GM04504 (cell line): ENCODE measurements around the gene WFDC12.

Source experiments
- DNase-seq: peaks from one replicate; pipeline ENCODE4 v3.0.0-alpha.2; 2012; ENCODE audit warnings: low read depth

Gene WFDC12

DNA sequence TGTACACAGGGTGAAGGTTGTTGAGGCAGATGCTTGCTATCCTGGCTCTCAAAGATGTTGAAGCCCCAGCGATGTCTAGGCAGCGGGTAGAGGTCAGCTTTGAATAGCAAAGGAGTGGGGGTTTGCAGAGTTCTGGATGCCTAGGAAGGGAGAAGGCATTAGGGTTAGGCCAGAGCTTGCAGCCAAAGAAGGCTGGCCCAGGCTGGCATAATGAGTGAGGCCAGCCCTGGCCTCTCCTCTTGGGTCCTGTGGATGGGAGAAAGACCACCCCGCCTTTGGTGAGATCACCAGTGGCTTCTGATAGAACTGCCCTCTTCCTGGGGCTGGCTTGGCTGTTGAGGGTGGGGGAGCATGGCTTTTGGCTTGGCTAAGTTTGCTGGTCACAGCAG, 8.9 kb downstream of the WFDC12 start:
- no peak for DNase-seq

DNA sequence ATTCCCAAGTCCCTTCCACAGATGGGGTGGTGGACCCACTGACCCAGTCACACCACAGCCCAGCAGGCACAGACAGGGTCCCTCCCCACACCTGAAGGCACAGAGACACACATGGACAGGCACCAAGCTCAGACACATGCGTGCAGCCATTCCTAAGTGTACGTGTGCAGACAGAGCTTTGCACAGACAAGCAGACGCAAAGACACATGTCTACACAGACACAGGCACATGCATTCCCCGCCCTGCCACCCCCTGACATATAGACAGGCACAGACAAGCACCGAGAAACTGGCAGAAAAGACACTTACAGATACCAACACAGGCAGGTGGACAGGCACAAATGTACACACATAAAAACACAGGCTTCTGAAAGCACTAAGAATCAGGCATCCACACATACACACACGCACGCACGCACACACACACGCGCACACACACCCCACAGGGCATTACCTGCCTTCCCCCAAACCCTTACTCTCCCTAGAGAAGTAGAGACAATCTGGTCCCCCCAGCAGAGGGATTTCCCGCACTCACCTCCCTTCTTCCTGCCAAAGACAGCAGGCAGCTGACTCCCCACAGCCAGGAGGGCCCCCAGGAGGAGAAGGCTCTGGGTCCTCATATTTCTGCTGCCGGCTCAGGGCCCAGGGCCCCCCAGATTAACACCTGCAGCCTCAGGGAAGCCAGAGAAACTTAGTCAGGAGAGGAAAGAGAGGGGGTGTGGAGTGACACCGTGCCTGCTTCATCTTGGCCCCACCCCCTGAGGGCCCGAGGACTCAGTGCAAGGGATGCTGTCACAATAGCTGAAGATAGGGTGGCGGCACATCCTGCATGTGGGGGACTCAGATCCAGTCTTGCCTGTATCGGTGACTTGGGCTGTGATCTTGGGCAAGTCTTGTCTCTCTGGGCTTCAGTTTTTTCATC, 9.5 kb downstream of the WFDC12 start, which contains the start of gene WFDC5:
Gene WFDC5, minus strand, starts transcription at position 710 of the 921 bp plus-strand sequence. Its CDS starts 91 bp downstream, at position 619.
- no peak for DNase-seq

- no peak for DNase-seq
Observed at GRCh38 chr20:45113865-45114264, 10.4 kb downstream of the WFDC12 start.

GRCh38 chr20:45112754-45113153, 11.5 kb downstream of the WFDC12 start:
- DNase-seq: no peak

GRCh38 chr20:45111799-45112471, 12.3 kb downstream of the WFDC12 start:
- no peak for DNase-seq

DNA sequence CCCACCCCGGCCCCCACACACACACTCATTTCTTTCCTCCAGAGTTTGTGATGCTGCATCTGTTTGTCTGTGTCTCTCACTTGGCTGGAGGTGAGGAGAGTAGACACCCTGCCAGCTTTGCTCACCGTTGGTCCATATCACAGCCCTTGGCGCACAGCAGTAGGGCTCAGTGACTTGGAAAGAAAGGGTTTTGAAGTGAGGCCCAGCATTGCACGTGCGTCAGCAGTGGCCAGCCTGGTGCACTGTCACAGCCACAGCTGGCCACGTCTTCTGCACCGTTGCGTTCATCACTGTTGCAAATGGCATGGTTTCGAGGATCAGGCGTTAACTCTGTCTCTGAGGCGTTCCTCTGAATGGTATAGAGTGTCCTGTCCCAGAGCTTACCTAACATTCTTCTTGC, 13.0 kb downstream of the WFDC12 start:
- DNase-seq: no peak

DNA sequence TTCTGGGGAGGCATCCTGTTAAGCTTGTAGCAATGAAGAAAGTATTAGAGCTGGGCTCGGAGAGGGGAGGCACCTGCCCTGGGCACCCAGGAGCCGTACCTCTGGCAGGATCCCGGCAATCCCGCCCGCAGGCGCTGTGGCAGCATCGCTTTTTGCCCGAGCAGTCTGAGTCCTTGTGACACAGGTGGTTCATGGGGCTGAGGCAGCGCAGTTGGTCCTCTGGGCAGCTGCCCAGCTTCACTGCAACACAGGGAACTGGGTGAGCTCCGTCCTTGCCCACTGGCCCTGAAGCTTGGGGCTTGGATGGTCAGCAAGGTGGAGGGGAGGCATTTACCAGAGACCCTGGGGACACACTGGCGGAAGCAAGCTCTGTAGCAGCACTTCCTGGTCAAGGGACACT, 14.0 kb downstream of the WFDC12 start:
- DNase-seq: no peak

DNA sequence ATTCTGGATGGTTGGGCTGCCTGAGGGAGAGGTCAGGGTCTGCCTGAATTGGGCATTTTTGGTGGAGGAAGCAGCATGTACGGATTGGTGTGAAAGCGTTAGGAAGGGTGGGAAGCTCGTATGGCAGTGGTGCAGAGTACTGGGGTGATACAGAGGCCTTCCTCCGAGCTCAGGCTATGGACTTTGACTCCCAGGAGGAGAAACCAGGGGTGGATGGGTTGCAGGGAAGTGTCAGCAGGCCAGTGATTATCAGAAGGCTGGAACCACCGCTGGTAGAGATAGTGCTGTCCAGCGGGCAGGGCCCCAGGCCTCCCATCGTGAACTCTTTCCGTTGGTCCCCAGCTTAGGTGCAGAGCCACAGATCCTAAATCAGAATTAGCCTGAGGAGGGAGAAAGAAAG, 14.6 kb downstream of the WFDC12 start:
- no peak for DNase-seq

GRCh38 chr20:45105317-45105716, 18.9 kb downstream of the WFDC12 start:
- DNase-seq: no peak

- DNase-seq: no peak
Observed at GRCh38 chr20:45104786-45105185, 19.5 kb downstream of the WFDC12 start.

DNA sequence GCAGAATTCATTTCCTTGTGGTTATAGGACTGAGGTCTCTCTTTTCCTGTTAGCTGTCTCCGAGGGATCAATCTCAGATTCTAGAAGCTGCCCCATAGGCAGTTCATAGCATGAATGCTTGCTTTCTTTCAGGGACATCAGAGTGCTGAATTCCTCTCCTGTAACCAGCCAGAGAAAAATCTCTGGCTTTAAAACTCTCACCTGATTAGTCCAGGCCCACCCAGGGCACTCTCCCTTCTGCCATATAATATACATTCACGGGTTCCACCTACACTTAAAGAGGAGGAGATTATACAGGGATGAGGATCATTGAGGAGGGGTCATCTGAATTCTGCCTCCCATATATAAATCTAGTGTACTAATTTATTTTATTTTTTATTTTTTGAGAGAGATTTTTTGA, 21.2 kb downstream of the WFDC12 start:
- no peak for DNase-seq

GRCh38 chr20:45101333-45101850, 22.9 kb downstream of the WFDC12 start:
- DNase-seq: no peak

DNA sequence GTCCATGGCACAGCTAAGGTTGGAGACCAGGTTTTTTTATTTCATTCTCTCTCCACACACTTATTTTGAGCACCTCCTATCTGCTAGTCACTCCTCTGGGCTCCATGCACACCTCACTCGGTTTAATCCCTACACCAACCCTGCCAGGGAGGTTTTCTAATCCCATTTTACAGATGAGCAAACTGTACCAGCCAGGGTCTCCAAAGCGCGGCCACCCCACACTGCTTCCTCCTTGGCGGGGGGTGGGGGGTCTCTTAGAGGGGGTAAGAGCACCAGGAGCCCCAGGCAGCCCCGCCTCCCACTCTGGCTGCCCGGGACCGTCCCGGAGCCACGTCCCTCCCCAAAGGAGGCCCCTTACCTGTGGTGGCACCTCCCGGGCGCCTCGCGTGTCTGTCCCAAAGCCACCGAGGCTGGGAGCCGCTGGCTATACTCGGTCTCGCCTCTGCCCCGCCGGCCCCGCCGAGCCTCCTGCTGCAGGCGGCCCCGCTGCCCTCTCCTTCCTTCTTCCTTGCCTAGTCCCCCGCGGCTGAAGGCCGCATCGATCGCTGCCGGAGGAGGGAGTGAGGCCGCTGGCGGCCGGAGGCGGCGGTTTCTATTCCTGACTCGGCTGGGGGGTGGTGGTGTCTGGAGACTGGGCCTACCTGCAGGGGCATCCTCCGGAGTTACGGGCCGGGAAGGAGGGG, 23.6 kb downstream of the WFDC12 start, which contains the start of gene KCNS1:
Gene KCNS1, minus strand, starts transcription at position 565 of the 683 bp plus-strand sequence. CDS start 1,891 bp downstream, outside the sequence.
- no peak for DNase-seq

DNA sequence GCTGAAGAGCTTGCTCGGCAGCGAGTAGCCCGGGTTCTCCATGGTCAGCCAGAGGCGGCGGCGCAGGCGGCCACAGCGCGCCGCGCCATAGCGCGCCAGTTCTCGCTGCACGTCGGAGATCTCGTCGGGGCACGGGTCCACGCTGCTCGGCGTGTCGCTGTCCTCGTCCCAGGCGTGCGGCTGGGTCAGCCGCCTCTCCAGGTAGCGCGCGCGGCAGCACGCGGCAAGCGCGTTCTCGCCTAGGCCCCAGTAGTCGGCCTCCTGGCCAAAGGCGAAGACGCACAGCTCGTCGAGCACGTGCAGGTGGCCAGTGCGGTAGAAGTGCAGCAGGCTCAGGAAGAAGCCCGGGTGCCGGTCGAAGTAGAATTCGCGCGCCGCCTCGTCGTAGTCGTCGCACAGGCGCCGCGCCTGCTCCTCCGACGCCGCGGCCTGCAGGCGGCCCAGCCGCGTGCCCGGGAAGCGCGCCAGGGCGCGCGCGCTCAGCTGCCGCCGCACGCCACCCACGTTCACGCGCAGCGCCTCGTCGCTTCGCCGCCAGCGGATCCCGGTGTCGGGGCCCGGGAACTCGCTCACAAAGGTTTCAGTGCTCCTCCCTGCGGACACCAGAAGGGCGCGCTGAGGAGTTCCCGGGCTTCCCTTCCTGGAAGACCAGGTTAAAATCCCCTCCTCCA, 26.0 kb downstream of the WFDC12 start:
- no peak for DNase-seq

DNA sequence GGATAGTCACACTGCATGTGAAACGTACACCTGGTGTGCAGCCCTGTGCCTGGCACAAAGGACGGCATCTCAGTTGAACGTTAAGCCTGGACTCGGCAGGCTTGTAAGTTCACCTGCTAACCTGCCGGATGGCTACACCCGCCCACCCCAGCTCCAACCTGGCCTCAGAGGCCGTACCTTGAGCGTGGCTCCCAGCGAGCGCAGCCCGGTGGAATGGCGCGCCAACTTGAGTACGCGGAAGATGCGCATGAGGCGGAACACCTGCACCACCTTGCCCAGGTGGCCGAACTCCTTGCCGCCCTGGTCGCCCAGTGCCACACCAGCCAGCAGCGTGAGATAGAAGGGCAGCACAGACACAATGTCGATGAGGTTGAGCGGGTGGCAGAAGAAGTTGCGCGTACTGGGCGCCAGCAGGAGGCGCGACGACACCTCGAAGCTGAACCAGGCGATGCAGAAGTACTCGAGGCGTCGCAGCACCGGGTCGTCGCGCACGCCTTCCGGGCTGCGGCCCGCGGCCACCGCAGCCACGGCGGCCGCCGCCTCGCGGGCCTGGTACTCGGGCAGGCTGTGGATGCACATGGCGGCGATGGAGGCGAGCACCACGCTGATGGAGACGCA, 26.7 kb downstream of the WFDC12 start:
- no peak for DNase-seq

DNA sequence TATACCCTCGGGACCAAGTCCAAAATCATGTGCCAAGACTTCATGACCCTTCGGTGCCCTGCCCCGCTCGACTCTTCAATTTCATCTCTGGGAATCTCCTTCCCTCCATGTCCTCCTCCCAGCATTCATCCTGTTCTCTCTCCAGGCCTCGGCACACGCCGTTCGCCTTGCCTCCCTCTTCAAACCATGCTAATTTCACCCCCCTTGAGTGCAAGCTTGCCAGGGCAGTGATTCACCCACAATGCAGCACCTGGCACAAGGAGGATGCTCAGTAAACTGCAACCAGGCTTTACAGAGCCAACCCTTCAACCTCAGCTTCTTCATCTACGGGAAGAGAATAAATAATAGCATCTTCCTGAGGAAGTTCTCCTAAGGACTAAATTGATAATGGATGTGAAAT, 27.5 kb downstream of the WFDC12 start:
- no peak for DNase-seq

DNA sequence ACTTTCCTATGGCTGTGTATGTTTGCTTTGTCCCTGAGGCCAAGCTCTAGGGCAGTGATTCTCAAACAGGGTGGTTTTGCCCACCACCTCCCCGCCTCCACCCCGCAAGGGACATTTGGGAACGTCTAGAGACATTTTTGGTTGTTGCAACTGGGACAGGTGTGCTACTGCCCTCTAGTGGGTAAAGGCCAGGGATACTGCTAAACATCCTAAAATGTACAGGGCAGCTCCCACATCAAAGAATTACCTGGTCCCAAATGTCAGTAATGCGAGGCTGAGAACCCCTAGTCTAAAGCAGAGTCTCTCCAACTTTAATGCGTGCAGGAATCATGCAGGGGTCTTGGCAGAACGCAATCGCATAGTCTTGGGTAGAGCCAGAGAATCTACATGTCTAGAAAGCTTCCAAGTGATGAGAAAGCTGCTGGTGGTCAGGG, 28.4 kb downstream of the WFDC12 start:
- DNase-seq: no peak

GRCh38 chr20:45094864-45095574, 29.2 kb downstream of the WFDC12 start:
- no peak for DNase-seq

DNA sequence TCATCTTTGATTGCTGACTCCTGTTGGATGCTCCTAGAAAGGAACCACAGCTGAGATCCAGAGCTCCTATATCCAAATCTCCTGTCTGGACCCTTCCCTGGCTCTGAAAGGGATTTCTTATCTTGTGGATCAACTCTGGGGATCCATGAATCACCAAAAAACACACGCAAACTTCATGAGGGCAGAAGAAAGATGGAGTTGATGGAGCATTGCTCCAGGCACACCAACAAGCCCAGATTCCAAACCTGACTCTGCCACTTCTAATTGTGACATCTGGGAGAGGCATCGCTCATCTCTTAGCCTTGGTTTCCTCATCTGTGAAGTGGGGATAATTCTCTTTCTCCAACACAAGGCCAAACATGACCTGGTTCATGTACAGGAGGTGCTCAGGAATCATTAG, 30.1 kb downstream of the WFDC12 start:
- no peak for DNase-seq

- DNase-seq: no peak
Observed at GRCh38 chr20:45092898-45093297, 31.4 kb downstream of the WFDC12 start.

- DNase-seq: no peak
Observed at GRCh38 chr20:45091366-45091765, 32.9 kb downstream of the WFDC12 start.
